Hepatocyte (in vitro differentiated cells): ENCODE results near the gene INTS12. TPM values are rescaled to one million over a fixed set of nuclear protein-coding genes. Genes with fewer than 3 reads are reported as not detected.

ENCODE experiments used
- DNase-seq: peaks from one replicate; pipeline ENCODE4 v3.0.0-alpha.2; 2016; ENCODE audit warnings: low spot score
- H2AFZ ChIP-seq: fragments of 200-600 bp; sonication (generic); 2 replicates; pipeline ENCODE4 v1.6.0; 2016; ENCODE audit warnings: antibody characterized with exemption, mild to moderate bottlenecking
- H3K27ac ChIP-seq: fragments of 200-600 bp; sonication (generic); 2 replicates; pipeline ENCODE4 v1.5.1; 2016; ENCODE audit warnings: mild to moderate bottlenecking
- H3K27me3 ChIP-seq: fragments of 200-600 bp; sonication (generic); 2 replicates; pipeline ENCODE4 v1.6.1; 2016
- H3K36me3 ChIP-seq: fragments of 200-600 bp; sonication (generic); replicated peaks from 2 replicates; pipeline ENCODE4 v1.5.1; 2016; ENCODE audit warnings: low read depth; ENCODE audit not compliant: insufficient read depth
- H3K4me1 ChIP-seq: fragments of 200-600 bp; sonication (generic); 2 replicates; pipeline ENCODE4 v1.5.1; 2016; ENCODE audit warnings: mild to moderate bottlenecking, moderate library complexity; ENCODE audit not compliant: insufficient read depth
- H3K4me2 ChIP-seq: fragments of 200-600 bp; sonication (generic); 2 replicates; pipeline ENCODE4 v1.6.0; 2016
- H3K4me3 ChIP-seq: fragments of 200-600 bp; sonication (generic); 2 replicates; pipeline ENCODE4 v1.5.1; 2016; ENCODE audit warnings: mild to moderate bottlenecking
- H3K79me2 ChIP-seq: fragments of 200-600 bp; sonication (generic); 2 replicates; pipeline ENCODE4 v1.6.0; 2017; ENCODE audit warnings: mild to moderate bottlenecking
- H3K9me2 ChIP-seq: fragments of 200-600 bp; sonication (generic); replicated peaks from 2 replicates; pipeline ENCODE4 v1.6.0; 2017; ENCODE audit warnings: mild to moderate bottlenecking; ENCODE audit not compliant: insufficient read depth
- H3K9me3 ChIP-seq: fragments of 200-600 bp; sonication (generic); 2 replicates; pipeline ENCODE4 v1.5.1; 2016; ENCODE audit warnings: low read depth, mild to moderate bottlenecking
- H4K20me1 ChIP-seq: fragments of 200-600 bp; sonication (generic); 2 replicates; pipeline ENCODE4 v1.6.0; 2016; ENCODE audit warnings: mild to moderate bottlenecking; ENCODE audit not compliant: insufficient read depth, poor library complexity, severe bottlenecking
- CTCF ChIP-seq: fragments of 200-600 bp; sonication (generic); IDR thresholded peaks from 2 replicates; pipeline ENCODE4 v1.5.1; 2016; ENCODE audit warnings: antibody characterized with exemption, mild to moderate bottlenecking; ENCODE audit not compliant: poor library complexity
- EZH2 ChIP-seq: fragments of 200-600 bp; sonication (generic); IDR thresholded peaks from 2 replicates; pipeline ENCODE4 v1.6.1; 2016; ENCODE audit warnings: antibody characterized with exemption, mild to moderate bottlenecking, borderline replicate concordance
- EZH2phosphoT487 ChIP-seq: fragments of 200-600 bp; sonication (generic); IDR thresholded peaks from one replicate; pipeline ENCODE4 v1.6.1; 2018; ENCODE audit warnings: antibody characterized with exemption, mild to moderate bottlenecking, low read depth, moderate library complexity; ENCODE audit not compliant: unreplicated experiment, severe bottlenecking
- whole genome bisulfite sequencing: methylation state at CpG from one replicate; pipeline ENCODE4 v1.1.6; 2016; ENCODE audit warnings: low lambda C conversion rate; ENCODE audit errors: missing lambda C conversion rate; 5-methylcytosine and 5-hydroxymethylcytosine counted together
- polyA plus RNA-seq: library from polyadenylated mRNA; unstranded; fragments of >200 nt; fragmentation: Nextera tagmentation; extraction: Ambion mirVana; gene quantifications from 2 replicates; pipeline ENCODE4 v1.2.1, GENCODE V29; 2016
- total RNA-seq: library from RNA; depleted of rRNA; stranded (reverse); fragments of >200 nt; gene quantifications from 2 replicates; pipeline ENCODE4 v1.2.3, GENCODE V29; 2014

The INTS12 gene
- total and polyA plus RNA-seq, 2 experiments from 2014 or later, result 17.3 to 20.8 TPM

GRCh38 chr4:105637408-105638176, 70.9 kb downstream of the INTS12 start:
- Histone ChIP-seq H3K36me3 (no peaks in the 10 kb centered on the region), H4K20me1 (no peaks in the 10 kb centered on the region), H3K4me3 (no peak overlapping the region), H3K9me2 (no peaks in the 10 kb centered on the region), H3K4me2 (peak overlapping the region; percentile 39), H3K27me3 (no peaks in the 10 kb centered on the region), H3K9me3 (no peaks in the 10 kb centered on the region), H3K27ac (no peak overlapping the region), H3K79me2 (no peaks in the 10 kb centered on the region), H2AFZ (no peak overlapping the region), H3K4me1 (peaks cover 9% of the 10 kb centered on the region)
- peak; percentile 58 for DNase-seq
- TF ChIP-seq EZH2phosphoT487 (no peak), EZH2 (no peak), CTCF (no peak)
- 79% methylated on average over 4 of the region's 4 CpGs for WGBS

DNA sequence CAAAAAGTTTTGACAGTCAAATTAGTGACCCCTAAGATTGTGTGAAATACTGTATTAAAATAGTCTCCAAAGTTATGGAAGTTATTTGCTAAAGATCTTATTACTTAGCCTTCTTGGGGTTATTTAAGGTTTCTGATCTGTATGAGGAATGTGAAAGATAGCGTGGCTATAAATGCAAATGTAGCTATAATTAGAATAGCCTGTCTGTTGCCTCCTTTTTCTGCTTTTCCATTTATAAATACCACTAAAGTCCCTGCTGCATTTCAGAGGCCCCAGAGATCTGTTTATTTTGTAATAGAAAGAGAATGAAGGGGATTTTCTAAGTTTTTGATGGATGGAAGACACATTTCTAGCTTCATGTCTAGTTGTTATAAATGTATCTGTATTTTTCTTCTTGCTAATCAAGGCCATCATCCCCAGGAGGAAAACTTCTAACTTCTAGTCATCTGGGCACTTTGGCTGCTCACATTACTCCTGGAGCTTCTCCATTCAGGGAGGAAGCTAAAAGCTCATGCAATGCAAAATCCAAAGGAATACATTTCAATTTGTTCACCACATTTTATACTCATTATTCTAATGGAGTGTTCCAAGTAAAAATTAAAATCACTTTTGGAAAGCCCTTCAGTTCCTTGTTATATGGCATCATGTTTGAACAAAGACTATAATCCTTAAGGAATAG, 73.9 kb downstream of the INTS12 start:
- WGBS, result 53% methylated on average over 1 of the region's 1 CpG

GRCh38 chr4:105633241-105633640, 75.2 kb downstream of the INTS12 start:
- H3K36me3 ChIP-seq, result no peaks in the 10 kb centered on the region
- no peak for DNase-seq
- H3K9me3 ChIP-seq, result no peaks in the 10 kb centered on the region
- H3K4me2 ChIP-seq, result no peak overlapping the region
- H3K4me1 ChIP-seq, result peaks cover 9% of the 10 kb centered on the region
- TF ChIP-seq EZH2phosphoT487 (no peak), EZH2 (no peak), CTCF (no peak)
- H3K27ac ChIP-seq, result no peak overlapping the region
- H3K27me3 ChIP-seq, result no peaks in the 10 kb centered on the region
- no peaks in the 10 kb centered on the region for H3K79me2 ChIP-seq
- no peak overlapping the region for H2AFZ ChIP-seq
- no peaks in the 10 kb centered on the region for H4K20me1 ChIP-seq
- no peak overlapping the region for H3K4me3 ChIP-seq
- WGBS, result 41% methylated on average over 3 of the region's 3 CpGs
- H3K9me2 ChIP-seq, result no peaks in the 10 kb centered on the region

More for the DNA sequence above, 73.9 kb downstream of the INTS12 start:
- no peaks in the 10 kb centered on the region for H3K36me3 ChIP-seq
- H3K79me2 ChIP-seq, result no peaks in the 10 kb centered on the region
- no peak for DNase-seq
- H2AFZ ChIP-seq, result no peak overlapping the region
- H3K27me3 ChIP-seq, result no peaks in the 10 kb centered on the region
- H3K4me2 ChIP-seq, result no peak overlapping the region
- no peak overlapping the region for H3K27ac ChIP-seq
- no peaks in the 10 kb centered on the region for H4K20me1 ChIP-seq
- H3K9me2 ChIP-seq, result no peaks in the 10 kb centered on the region
- peaks cover 9% of the 10 kb centered on the region for H3K4me1 ChIP-seq
- no peak for TF ChIP-seq EZH2
- TF ChIP-seq EZH2phosphoT487, result no peak
- TF ChIP-seq CTCF, result no peak
- H3K9me3 ChIP-seq, result no peaks in the 10 kb centered on the region
- H3K4me3 ChIP-seq, result no peak overlapping the region

Other genes with a start within 250 kb of the INTS12 start
- gene PPA2, start 234.6 kb downstream of the INTS12 start, total RNA-seq, result 102 and 119 TPM in 2 replicates
- gene PPA2, start 234.6 kb downstream of the INTS12 start, polyA plus RNA-seq, result 117 and 122 TPM in 2 replicates
- 3.7 and 4.0 TPM in 2 replicates for gene ARHGEF38, start 156.1 kb downstream of the INTS12 start, total RNA-seq
- gene ARHGEF38, start 156.1 kb downstream of the INTS12 start, polyA plus RNA-seq, result 1.6 and 2.0 TPM in 2 replicates
- gene GSTCD, start 95 bp upstream of the INTS12 start, total RNA-seq, result 19.1 and 21.9 TPM in 2 replicates
- 2.8 and 4.8 TPM in 2 replicates for gene GSTCD, start 95 bp upstream of the INTS12 start, polyA plus RNA-seq
- 198 and 228 TPM in 2 replicates for gene NPNT, start 186.8 kb upstream of the INTS12 start, total RNA-seq
- 231 and 233 TPM in 2 replicates for gene NPNT, start 186.8 kb upstream of the INTS12 start, polyA plus RNA-seq